Liver (tissue), 3 donors: ENCODE data around the gene LBH.

Experiments used
- FOXA1 ChIP-seq: IDR thresholded peaks from 2 replicates; pipeline ENCODE4 v1.6.1; 2016; ENCODE audit warnings: antibody characterized with exemption
- GABPA ChIP-seq, 2 donors: IDR thresholded peaks in 1 of 2; conservative IDR thresholded peaks in 1 of 2; 2 replicates each; pipeline ENCODE4 v1.6.1; 2016; ENCODE audit warnings: antibody characterized with exemption in 2 of 2, mild to moderate bottlenecking in 1 of 2, moderate library complexity in 1 of 2
- HNF4A ChIP-seq, 2 donors: conservative IDR thresholded peaks; 2 replicates each; pipeline ENCODE4 v1.6.1; 2016; ENCODE audit warnings: antibody characterized with exemption in 2 of 2, mild to moderate bottlenecking in 2 of 2
- JUND ChIP-seq, 2 donors: IDR thresholded peaks; 2 replicates each; pipeline ENCODE4 v1.6.1; 2016; ENCODE audit warnings: antibody characterized with exemption in 2 of 2
- NR2F2 ChIP-seq: IDR thresholded peaks from 2 replicates; pipeline ENCODE4 v1.6.1; 2016; ENCODE audit warnings: antibody characterized with exemption
- RAD21 ChIP-seq, 2 donors: IDR thresholded peaks; 2 replicates each; pipeline ENCODE4 v1.6.1; 2016; ENCODE audit warnings: antibody characterized with exemption in 2 of 2, mild to moderate bottlenecking in 2 of 2
- TAF1 ChIP-seq: conservative IDR thresholded peaks from 2 replicates; pipeline ENCODE4 v1.6.1; 2016; ENCODE audit warnings: antibody characterized with exemption, mild to moderate bottlenecking
- YY1 ChIP-seq: IDR thresholded peaks from 2 replicates; pipeline ENCODE4 v1.6.1; 2016; ENCODE audit warnings: antibody characterized with exemption, mild to moderate bottlenecking
- TF ChIP-seq, protein P1 (sequence below): fragments of 150-350 bp; IDR thresholded peaks from 2 replicates; pipeline ENCODE4 v1.5.1; 2017; ENCODE audit warnings: improper control_type of control experiment, low read depth, low read length; ENCODE audit not compliant: missing input control
- TF ChIP-seq, protein P2 (sequence below): IDR thresholded peaks from 2 replicates; pipeline ENCODE4 v1.6.1; 2016; ENCODE audit warnings: antibody characterized with exemption, mild to moderate bottlenecking
- TF ChIP-seq, protein P3 (sequence below): IDR thresholded peaks from 2 replicates; pipeline ENCODE4 v1.6.1; 2016; ENCODE audit warnings: antibody characterized with exemption
- donor health status: healthy.
- donor health status: healthy.

DNA sequence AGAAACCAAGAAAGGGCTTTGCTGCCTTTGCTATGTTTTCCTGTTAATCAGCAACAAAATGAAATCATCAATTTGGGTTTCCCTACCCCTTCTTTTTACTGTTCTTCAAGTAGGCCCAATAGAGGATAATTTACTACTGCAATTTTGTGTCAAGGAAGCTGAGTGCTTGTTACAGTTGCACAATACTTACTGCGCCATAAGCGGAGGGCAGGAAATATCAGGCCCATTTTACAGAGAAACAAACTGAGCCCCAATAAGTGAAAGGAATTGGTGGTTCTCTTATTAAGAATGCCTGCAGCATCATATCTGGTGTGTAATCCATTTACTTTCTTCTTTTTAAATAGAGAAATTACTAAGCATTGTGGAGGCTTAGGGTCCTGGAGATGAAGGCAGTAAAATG, 9.3 kb upstream of the LBH start:
- no peak for TF ChIP-seq JUND (IDR thresholded peaks at IDR 0.05)
- TF ChIP-seq, protein P1, sequence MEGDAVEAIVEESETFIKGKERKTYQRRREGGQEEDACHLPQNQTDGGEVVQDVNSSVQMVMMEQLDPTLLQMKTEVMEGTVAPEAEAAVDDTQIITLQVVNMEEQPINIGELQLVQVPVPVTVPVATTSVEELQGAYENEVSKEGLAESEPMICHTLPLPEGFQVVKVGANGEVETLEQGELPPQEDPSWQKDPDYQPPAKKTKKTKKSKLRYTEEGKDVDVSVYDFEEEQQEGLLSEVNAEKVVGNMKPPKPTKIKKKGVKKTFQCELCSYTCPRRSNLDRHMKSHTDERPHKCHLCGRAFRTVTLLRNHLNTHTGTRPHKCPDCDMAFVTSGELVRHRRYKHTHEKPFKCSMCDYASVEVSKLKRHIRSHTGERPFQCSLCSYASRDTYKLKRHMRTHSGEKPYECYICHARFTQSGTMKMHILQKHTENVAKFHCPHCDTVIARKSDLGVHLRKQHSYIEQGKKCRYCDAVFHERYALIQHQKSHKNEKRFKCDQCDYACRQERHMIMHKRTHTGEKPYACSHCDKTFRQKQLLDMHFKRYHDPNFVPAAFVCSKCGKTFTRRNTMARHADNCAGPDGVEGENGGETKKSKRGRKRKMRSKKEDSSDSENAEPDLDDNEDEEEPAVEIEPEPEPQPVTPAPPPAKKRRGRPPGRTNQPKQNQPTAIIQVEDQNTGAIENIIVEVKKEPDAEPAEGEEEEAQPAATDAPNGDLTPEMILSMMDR = no peak
- TF ChIP-seq TAF1 = no peak
- TF ChIP-seq, protein P2, sequence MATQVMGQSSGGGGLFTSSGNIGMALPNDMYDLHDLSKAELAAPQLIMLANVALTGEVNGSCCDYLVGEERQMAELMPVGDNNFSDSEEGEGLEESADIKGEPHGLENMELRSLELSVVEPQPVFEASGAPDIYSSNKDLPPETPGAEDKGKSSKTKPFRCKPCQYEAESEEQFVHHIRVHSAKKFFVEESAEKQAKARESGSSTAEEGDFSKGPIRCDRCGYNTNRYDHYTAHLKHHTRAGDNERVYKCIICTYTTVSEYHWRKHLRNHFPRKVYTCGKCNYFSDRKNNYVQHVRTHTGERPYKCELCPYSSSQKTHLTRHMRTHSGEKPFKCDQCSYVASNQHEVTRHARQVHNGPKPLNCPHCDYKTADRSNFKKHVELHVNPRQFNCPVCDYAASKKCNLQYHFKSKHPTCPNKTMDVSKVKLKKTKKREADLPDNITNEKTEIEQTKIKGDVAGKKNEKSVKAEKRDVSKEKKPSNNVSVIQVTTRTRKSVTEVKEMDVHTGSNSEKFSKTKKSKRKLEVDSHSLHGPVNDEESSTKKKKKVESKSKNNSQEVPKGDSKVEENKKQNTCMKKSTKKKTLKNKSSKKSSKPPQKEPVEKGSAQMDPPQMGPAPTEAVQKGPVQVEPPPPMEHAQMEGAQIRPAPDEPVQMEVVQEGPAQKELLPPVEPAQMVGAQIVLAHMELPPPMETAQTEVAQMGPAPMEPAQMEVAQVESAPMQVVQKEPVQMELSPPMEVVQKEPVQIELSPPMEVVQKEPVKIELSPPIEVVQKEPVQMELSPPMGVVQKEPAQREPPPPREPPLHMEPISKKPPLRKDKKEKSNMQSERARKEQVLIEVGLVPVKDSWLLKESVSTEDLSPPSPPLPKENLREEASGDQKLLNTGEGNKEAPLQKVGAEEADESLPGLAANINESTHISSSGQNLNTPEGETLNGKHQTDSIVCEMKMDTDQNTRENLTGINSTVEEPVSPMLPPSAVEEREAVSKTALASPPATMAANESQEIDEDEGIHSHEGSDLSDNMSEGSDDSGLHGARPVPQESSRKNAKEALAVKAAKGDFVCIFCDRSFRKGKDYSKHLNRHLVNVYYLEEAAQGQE = no peak
- no peak for TF ChIP-seq FOXA1
- no peak for TF ChIP-seq NR2F2
- no peak for TF ChIP-seq RAD21 (IDR thresholded peaks at IDR 0.05)
- no peak for TF ChIP-seq YY1
- TF ChIP-seq, protein P3, sequence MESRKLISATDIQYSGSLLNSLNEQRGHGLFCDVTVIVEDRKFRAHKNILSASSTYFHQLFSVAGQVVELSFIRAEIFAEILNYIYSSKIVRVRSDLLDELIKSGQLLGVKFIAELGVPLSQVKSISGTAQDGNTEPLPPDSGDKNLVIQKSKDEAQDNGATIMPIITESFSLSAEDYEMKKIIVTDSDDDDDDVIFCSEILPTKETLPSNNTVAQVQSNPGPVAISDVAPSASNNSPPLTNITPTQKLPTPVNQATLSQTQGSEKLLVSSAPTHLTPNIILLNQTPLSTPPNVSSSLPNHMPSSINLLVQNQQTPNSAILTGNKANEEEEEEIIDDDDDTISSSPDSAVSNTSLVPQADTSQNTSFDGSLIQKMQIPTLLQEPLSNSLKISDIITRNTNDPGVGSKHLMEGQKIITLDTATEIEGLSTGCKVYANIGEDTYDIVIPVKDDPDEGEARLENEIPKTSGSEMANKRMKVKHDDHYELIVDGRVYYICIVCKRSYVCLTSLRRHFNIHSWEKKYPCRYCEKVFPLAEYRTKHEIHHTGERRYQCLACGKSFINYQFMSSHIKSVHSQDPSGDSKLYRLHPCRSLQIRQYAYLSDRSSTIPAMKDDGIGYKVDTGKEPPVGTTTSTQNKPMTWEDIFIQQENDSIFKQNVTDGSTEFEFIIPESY = no peak
- TF ChIP-seq HNF4A (conservative IDR thresholded peaks at IDR 0.05) = no peak
- no peak for TF ChIP-seq GABPA (IDR thresholded peaks at IDR 0.05 in 1 of 2, conservative IDR thresholded peaks at IDR 0.05 in 1 of 2)
